Limb (tissue), 2 donors: ENCODE measurements around the gene S100PBP.
"Not testable (repeated sequence)": the region's sequence is repeated elsewhere in the genome, so short reads cannot be mapped to it uniquely, and the experiment has no call there.

ENCODE experiments used
- DNase-seq, 2 donors: peaks; one replicate each; pipeline ENCODE4 v3.0.0-alpha.2; 2016; ENCODE audit errors: extremely low spot score in 2 of 2

Gene S100PBP

DNA sequence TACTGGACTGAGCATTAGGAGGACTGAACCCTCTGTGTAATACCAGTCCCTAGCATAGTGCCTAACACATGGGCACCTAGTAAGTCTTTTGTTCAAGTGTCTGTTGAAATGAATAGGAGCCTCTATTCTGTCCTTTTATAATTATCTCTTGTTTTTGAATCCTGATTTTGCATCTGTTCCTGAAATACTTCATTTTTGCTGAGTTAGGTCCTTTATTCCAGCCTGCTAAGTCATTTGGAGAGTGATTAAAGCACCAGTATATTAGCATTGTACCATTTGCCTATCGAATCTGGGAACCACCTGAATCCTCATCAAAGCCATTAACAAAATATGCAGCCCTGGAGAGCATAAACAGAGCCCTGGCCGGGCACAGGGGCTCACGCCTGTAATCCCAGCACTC is 32.6 kb upstream of the S100PBP start:
- DNase-seq, result no peak

DNA sequence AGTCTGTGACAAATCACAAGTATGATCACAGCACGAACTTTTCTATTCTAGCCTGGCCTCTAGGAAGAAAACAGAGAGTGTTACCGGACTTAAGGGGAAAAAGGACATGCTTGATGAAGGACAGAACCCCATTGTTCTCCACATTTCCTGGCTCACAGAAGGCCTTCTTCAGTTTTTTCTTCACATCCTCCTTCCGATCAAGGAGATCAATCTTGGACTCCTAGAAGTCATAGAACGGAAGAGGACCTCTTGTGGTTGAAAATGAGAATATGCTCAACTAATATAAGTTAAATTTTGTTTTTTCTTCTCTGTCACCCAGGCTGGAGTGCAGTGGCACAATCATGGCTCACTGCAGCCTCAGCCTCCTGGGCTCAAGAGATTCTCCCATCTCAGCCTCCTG is 30.6 kb upstream of the S100PBP start:
- DNase-seq, result peak in 1 of 2 donors; percentile 54

DNA sequence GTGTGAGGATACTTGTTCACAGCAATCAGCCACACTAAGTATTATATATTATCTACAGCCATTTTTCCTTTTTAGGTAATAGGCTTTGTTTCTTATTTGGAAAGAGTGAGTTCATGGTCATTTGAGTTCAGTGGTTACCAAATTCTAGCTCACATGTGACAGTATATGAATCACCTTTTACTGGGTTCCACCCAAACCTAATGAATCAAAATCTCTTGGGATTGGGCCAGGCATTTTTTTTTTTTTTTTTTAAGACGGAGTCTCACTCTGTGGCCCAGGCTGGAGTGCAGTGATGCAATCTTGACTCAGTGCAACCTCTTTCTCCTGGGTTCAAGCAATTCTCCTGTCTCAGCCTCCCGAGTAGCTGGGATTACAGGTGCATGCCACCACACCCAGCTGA is 28.1 kb upstream of the S100PBP start:
- not testable (repeated sequence) for DNase-seq

DNA sequence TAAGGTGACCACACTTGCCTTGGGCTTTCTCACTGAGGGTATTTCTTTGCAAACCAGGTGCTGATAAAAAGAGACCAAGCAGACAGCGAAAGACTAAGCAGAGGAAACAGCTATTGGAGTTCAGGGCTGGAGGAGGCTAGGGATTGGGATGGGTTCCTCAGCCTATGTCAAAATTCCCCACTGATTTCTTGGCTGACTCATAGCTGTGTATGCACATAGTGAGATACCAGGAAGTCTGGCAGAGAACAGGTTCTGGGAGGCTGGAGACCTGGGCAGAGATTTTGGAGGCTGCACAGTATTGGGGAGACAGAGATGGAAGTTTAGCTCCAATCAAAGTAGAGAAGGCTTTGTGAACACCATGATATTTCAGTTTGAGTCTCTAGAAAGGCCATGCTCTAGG is 25.6 kb upstream of the S100PBP start:
- no peak for DNase-seq

GRCh38 chr1:32795763-32796162 is 21.7 kb upstream of the S100PBP start:
- DNase-seq, result not testable (repeated sequence)

GRCh38 chr1:32797456-32797855 is 20.0 kb upstream of the S100PBP start:
- no peak for DNase-seq

GRCh38 chr1:32798191-32798590 is 19.3 kb upstream of the S100PBP start:
- DNase-seq, result no peak

- no peak for DNase-seq
These were observed 18.6 kb upstream of the S100PBP start for GRCh38 chr1:32798679-32799416.

DNA sequence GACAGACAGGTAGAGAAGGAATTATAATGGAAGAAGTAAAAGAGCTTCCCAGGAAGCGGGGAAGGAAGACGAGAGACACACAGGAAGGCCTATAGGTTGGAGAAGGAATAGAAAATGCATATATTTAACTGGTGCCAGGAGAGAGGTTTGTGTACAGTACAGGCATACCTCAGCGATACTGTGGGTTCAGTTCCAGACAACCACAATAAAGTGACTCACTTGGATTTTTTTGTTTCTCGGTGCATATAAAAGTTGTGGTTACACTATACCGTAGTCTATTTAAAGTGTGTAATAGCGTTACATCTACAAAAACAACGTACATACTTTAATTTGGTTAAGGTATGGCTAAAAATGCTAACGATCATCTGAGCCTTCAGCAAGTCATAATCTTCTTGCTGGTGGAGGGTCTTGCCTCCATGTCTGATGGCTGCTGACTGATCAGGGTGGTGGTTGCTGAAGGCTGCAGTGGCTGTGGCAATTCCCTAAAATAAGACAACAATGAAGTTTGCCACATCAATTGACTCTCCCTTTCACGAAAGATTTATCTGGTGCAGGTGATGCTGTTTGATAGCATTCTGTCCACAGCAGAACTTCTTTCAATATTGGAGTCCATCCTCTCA is 16.2 kb upstream of the S100PBP start:
- DNase-seq, result no peak

GRCh38 chr1:32804460-32804859 is 13.0 kb upstream of the S100PBP start:
- DNase-seq, result not testable (repeated sequence)

- DNase-seq, result no peak
These were observed 11.2 kb upstream of the S100PBP start for GRCh38 chr1:32806290-32806689.

DNA sequence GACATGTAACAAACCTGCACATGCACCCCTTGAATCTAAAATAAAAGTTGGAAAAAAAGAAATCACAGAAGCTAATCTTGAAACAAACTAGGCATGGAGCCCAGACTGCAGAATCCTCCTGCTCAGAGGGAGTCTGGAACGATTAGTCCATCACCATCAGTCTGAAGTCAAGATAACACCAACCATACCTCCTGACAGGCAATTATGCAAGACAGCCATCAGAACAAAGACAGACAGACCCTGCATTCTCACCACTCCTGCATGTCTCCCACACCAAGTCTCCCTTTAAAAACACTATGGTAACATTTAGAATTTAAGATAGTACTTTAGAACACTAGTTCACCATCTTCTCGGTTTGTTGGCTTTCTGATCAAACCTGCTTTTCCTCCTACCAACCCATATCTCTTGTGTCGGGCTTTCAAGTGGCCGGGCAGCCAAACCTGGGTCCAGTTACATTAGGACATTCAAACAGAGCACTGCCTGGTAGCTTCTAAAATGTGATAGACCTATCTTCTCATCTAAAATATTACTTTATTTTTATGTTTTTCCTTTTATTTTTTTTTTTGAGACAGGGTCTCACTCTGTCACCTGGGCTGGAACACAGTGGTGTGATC is 10.4 kb upstream of the S100PBP start:
- no peak for DNase-seq

GRCh38 chr1:32808580-32808979 is 8.9 kb upstream of the S100PBP start:
- no peak for DNase-seq

DNA sequence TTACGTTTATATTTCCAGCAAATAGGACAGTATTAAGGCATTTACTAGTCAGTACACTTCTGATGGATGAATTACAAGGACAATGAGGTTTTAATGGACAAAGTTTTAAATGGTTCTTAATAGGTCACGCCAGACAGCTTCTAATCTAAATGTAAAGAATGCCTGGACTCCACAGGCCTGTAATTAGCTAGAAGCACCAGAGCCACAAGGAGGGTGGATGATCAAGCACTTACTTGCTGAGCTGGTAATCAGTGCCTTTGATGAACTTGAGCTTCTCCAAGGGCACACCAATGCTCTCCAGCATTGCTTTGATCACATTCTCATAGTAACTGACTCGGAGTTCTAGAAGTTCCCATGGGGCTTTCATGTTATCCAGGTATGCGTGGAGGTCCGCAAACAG is 7.1 kb upstream of the S100PBP start:
- no peak for DNase-seq

DNA sequence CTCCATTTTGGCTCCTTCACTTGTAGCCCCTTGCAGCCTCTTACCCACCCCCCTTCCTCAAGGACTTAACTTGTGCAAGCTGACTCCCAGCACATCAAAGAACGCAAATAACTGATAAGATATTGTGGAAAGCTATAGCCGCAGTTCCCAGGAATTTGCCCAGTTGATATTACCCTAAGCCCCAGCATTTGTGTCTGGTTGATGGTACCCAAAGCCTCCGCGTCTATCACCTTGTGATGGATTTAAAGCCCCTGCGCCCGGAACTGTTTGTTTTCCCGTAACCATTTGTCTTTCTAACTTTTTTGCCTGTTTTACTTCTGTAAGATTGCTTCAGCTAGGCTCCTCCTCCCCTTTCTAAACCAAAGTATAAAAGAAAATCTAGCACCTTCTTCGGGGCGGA is 6.2 kb upstream of the S100PBP start:
- no peak for DNase-seq

- no peak for DNase-seq
These were observed 5.5 kb upstream of the S100PBP start for GRCh38 chr1:32811917-32812316.

- DNase-seq, result no peak
These were observed 3.3 kb upstream of the S100PBP start for GRCh38 chr1:32813941-32814739.

DNA sequence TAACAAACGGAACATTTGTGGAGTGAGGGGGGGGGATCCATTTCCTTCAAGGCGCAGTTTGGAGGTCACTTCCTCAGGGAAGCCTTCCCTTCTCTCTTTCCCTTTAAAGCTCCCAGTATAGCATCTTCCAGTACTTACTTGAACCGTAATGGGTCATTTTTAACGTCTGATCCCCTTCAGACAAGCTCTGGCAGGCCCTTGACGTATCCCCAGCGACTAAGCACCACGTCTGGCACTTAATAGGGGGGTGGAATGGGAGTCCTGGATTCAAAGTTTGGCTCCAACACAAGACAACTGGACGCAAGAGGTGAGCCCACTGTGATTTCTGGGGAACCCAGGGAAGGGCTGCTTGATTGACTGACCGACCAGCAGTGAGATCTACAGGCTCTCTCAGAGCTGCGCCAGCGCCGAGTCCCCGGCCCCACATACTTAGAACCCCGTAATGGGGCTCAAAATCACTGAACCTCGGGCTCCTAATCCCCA is 736 bp upstream of the S100PBP start:
- DNase-seq, result peak in 1 of 2 donors; percentile 10

DNA sequence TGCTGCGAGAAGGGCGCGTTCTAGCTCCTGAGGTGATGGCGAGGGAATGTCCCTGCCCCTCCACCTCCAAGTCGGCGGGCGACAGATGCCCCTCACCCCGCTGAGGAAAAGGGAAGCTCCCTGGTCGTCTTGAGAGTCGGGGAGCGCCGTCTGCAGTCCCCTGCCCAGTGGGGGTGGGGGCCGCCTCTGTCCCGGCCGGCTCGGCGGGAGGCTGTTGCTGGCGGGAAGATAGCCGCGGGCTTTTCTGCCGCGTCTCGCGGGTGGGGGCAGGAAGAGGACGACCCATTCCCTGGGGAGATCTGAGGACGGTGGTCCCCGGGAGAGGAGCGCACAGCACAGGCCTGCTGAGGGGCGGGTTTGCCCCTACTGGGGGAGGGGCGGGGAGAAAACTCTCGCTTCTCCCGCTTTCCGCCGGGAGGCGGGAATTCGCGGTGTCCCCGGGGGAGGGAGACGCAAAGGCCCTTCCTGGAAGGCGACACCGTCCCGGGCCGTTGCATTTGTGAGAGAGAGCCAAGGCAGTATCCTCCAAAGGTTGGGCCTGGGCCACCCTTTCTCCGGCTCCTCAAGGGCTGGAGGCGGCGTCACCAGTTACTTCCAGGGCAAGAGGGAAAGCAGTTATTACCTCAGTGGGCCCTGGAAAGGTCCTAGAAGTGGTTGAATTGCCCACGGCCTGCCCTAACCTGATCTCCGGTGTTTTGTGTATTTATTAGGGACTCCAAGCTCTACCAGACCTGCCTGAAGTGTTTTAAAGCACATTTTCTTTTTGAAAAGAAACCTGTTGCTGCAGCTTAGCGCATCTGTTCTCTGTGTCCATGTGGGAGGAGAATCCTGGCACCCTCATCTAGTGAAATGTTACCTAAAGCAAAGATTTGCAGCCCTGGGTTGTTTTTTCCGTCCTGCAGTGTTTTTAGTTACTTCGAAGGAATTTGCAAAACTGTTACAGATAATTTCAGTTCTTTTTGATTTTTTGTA is 648 bp downstream of the S100PBP start:
- DNase-seq, result peak; percentile 38 to 85

GRCh38 chr1:32818804-32819541 is 1.5 kb downstream of the S100PBP start:
- no peak for DNase-seq
